ENCODE results near the gene CRIM1.
A peak's percentile ranks its signal among the peaks of the same experiment; 100 is the strongest.

GRCh38 chr2:36356990-36357846 lies 1.6 kb downstream of the CRIM1 start:
- TF ChIP-seq, protein P1, sequence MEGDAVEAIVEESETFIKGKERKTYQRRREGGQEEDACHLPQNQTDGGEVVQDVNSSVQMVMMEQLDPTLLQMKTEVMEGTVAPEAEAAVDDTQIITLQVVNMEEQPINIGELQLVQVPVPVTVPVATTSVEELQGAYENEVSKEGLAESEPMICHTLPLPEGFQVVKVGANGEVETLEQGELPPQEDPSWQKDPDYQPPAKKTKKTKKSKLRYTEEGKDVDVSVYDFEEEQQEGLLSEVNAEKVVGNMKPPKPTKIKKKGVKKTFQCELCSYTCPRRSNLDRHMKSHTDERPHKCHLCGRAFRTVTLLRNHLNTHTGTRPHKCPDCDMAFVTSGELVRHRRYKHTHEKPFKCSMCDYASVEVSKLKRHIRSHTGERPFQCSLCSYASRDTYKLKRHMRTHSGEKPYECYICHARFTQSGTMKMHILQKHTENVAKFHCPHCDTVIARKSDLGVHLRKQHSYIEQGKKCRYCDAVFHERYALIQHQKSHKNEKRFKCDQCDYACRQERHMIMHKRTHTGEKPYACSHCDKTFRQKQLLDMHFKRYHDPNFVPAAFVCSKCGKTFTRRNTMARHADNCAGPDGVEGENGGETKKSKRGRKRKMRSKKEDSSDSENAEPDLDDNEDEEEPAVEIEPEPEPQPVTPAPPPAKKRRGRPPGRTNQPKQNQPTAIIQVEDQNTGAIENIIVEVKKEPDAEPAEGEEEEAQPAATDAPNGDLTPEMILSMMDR (IDR thresholded peaks at IDR 0.05 in 4 of 5, conservative IDR thresholded peaks at IDR 0.05 in 1 of 5) = no peak
- peak in 1 of 2 donors; percentile 62 for TF ChIP-seq POLR2A (IDR thresholded peaks at IDR 0.05)
